Fibroblast of the conjunctiva (primary cell): ENCODE data around the gene DOHH.
"Not testable (repeated sequence)": the region's sequence is repeated elsewhere in the genome, so short reads cannot be mapped to it uniquely, and the experiment has no call there.

Source experiments
- DNase-seq: peaks from one replicate; pipeline ENCODE4 v3.0.0-alpha.2; 2010; ENCODE audit warnings: low read depth

The DOHH gene

GRCh38 chr19:3534375-3535234 lies 34.1 kb upstream of the DOHH start:
- no peak for DNase-seq

- DNase-seq: no peak
Measured at GRCh38 chr19:3533563-3534216, 33.2 kb upstream of the DOHH start.

DNA sequence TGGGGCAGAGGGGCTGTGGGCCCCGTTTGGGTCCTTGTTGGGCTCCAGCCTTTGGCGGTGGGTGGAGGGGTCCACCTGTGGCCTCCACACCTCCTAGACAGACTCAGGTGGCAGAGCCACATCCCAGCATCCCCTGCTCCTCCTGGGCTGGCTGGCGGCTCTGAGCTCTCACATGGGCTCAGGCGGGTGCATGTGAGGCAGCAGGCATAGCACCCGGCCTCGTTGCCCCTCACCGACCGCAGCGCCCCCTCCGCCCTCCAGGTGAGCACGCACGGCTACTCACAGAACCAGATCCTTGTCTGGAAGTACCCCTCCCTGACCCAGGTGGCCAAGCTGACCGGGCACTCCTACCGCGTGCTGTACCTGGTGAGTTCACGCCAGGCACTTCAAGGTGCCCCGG lies 32.6 kb upstream of the DOHH start:
- no peak for DNase-seq

DNA sequence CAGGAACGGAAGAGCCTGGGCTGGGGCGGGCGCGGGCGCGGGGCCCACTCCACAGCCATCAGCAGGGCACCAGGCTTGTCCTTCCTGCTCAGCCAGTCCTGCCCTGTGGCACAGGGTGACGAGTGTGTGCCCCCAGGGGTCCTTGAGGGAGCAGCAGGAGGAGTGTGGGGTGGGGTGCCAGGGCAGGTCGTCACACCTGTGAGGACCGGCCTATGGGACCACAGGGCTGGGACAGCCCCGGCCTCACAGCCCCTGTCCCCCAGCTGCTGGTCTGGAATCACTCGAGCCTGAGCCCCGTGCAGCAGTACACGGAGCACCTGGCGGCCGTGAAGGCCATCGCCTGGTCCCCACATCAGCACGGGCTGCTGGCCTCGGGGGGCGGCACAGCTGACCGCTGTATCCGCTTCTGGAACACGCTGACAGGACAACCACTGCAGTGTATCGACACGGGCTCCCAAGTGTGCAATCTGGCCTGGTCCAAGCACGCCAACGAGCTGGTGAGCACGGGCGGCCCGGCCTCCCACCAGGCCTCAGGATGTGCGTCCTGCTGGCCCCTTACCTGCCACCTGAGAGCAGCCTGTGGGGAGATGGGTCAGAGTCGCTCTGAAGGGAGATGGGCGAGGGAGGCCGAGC lies 31.8 kb upstream of the DOHH start:
- no peak for DNase-seq

DNA sequence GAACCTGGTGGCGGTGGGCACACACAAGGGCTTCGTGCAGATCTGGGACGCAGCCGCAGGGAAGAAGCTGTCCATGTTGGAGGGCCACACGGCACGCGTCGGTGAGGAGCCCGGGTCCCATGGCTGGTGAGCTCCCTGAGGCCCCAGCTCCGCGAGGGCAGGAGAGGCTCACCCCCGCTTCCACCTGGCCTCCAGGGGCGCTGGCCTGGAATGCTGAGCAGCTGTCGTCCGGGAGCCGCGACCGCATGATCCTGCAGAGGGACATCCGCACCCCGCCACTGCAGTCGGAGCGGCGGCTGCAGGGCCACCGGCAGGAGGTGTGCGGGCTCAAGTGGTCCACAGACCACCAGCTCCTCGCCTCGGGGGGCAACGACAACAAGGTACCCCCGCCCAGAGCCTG lies 31.2 kb upstream of the DOHH start:
- DNase-seq: no peak

GRCh38 chr19:3530389-3530788 lies 29.9 kb upstream of the DOHH start:
- no peak for DNase-seq

GRCh38 chr19:3529299-3529698 lies 28.8 kb upstream of the DOHH start:
- DNase-seq: not testable (repeated sequence)

GRCh38 chr19:3528539-3529211 lies 28.2 kb upstream of the DOHH start:
- no peak for DNase-seq

- DNase-seq: no peak
Measured at GRCh38 chr19:3528080-3528479, 27.6 kb upstream of the DOHH start.

DNA sequence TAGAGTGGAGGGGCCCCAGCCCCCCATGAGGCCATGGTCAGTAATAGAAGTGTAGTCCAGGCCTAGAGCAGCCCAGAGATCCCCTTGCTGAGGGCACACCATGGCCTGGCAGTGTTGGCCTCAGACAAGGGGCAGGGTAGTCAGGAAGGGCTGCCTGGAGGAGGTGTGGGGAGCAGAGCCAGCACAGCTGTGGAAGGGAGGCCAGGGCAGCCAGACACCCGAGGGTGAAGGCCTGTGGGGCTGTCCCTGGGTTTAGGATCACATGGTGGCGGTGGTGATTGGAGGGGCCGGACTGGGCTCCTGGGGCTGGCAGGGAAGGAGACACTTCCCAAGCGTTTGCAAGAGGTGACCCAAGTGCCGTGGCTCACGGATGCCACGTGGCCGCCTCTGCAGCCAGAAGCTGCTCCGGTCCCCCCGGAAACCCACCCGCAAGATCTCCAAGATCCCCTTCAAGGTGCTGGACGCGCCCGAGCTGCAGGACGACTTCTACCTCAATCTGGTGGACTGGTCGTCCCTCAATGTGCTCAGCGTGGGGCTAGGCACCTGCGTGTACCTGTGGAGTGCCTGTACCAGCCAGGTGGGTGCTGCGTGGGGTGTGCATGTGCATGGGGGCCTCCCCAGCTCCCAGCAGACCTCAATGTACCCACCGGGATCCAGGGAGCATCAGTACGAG lies 26.9 kb upstream of the DOHH start:
- no peak for DNase-seq

DNA sequence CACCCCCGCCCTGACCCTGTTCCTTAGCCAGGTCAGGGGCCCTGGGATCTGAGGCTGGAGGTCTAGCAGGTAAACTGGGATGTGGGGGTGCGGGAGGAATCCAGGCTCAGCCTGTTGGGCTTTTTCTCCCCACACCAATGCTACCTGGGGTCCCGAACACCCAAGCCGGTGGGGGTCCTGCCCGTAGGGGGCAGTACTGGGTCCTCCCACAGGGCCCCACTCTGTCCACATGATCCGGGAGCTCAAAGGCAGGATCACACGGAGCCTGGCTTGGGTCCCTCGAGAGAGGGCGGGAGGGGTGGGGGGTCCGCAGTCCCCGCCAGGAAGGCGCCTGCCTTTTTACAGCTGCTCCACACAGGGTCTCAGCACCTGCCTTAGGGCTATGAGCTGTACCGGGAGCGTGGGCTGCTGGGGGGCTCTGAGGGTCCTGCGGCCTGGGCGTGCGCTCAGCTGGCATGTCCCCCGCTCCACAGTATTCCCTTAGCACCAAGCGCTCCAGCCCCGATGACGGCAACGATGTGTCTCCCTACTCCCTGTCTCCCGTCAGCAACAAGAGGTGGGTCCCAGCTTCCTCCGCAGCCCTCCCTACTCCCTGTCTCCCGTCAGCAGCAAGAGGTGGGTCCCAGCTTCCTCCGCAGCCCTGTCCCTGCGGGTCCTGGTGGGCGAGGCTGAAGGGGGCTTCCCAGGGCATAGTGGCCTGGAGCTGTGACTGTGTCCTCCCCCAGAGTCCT lies 26.2 kb upstream of the DOHH start:
- no peak for DNase-seq

DNA sequence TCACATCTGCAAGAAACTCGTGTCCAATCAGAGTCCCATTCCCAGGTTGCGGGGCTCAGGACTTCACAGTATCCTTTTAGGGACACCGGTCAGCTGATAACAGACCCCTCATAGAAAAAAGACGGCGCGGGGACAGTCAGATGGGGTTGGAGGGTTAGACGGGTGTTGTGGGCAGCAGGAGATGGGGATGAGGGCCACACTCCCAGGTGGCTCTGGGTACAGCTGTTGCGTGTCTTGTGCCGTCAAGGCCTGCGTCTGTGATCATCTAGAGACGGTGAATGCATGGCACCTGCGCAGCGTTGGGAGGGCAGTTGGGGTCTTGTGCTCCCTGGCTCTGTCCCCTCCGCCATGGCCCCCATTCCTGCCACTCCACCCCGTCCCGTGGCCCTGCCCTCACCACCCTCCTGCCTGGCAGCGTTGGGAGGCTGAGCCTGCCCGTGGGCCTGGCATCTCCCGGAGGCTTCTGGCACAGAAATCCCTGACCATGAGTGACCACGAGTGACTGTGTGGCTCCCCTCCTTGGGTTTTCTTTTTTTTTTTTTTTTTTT lies 24.5 kb upstream of the DOHH start:
- no peak for DNase-seq

- no peak for DNase-seq
Measured at GRCh38 chr19:3524078-3524842, 23.8 kb upstream of the DOHH start.

GRCh38 chr19:3523361-3524077 lies 23.0 kb upstream of the DOHH start:
- DNase-seq: no peak

GRCh38 chr19:3522421-3523360 lies 22.2 kb upstream of the DOHH start:
- no peak for DNase-seq

DNA sequence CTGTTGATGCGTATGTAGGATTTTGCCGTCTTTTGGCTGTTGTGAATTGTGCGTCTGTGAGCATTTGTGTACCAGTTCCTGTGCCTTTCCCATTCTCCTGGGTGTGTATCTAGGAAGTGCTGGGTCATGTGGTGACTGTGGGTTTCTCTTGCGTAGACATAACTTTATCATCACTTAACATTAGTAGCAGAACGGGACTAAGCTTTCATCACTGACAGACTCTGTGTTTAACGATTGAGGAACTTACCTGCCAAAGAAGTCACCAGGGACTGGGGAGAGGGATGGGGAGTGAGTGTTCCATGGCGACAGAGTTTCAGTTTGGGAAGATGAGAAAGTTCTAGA lies 20.6 kb upstream of the DOHH start:
- no peak for DNase-seq

GRCh38 chr19:3520166-3521103 lies 20.0 kb upstream of the DOHH start:
- DNase-seq: no peak
